HG03432 (cell line): Measurements from ENCODE around the gene TBCC.
"Not testable (repeated sequence)": the region's sequence is repeated elsewhere in the genome, so short reads cannot be mapped to it uniquely, and the experiment has no call there.

Experiments used
- ATAC-seq: cut with Tn5 transposase; IDR thresholded peaks from one replicate; pipeline ENCODE4 v1.9.1; 2021; ENCODE audit warnings: mild to moderate bottlenecking, moderate library complexity; ENCODE audit not compliant: unreplicated experiment

Gene TBCC

DNA sequence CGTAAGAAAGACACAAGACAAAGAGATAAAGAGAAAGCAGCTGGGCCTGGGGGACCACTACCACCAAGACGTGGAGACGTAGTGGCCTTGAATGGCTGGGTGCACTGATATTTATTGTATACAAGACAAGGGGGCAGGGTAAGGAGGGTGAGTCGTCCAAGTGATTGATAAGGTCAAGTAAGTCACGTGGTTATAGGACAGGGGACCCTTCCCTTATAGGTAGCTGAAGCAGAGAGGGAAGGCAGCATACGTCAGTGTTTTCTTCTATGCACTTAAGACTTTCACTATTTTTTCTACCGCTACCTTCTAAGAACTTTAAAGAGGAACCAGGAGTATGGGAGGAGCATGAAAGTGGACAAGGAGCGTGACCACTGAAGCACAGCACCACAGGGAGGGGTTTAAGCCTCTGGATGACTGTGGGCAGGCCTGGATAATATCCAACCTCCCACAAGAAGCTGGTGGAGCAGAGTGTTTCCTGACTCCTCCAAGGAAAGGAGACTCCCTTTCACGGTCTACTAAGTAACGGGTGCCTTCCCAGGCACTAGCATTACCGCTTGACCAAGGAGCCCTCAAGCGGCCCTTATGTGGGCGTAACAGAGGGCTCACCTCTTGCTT, 11.9 kb downstream of the TBCC start:
- ATAC-seq: not testable (repeated sequence)

DNA sequence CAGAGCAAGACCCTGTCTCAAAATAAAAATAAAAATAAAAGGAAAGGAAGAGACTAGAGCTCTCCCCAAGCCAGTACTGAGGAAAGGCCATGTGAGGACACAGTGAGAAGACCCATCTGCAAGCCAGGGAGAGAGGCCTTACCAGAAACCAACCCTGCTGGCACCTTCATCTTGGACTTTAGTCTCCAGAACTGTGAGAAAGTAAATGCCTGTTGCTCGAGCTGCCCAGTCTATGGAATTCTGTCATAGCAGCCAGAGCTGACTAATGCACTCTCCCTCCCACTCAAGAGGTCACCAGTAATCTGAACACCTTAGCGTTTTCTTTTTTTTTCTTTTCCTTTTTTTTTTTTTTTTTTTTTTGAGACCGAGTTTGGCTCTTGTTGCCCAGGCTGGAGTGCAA, 16.2 kb downstream of the TBCC start:
- ATAC-seq: no peak

DNA sequence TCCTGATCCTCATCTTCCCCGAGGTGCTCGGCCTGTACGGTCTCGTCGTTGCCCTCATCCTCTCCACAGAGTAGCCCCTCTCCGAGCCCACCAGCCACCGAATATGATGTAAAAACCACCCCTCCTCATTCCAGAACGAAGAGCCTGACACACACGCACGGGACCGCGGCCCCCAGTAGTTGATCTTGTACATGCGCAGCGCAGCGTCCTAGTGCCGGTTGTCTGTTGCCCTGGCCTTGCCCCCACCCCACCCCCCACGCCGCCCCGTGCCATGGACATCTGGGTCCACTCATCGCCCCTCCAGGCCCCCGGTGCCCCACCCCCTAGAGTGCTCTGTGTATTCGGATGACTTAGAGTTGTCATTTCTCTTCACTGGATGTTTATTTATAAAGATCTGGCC, 18.3 kb downstream of the TBCC start:
- ATAC-seq: no peak

DNA sequence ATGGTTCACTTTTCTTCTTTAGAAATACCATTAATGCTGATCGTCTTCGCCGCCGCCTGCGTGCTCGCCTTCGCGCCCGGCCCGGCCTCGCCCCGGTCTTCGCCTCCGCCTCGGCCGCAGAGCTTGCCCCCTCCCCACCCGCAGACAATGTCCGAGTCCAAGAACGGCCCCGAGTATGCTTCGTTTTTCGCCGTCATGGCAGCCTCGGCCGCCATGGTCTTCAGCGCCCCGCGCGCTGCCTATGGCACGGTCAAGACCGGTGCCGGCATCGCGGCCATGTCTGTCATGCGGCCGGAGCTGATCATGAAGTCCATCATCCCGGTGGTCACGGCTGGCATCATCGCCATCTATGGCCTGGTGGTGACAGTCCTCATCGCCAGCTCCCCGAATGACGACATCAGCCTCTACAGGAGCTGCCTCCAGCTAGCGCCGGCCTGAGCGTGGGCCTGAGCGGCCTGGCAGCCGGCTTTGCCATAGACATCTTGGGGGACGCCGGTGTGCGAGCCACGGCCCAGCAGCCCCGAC, 18.8 kb downstream of the TBCC start:
- no peak for ATAC-seq

DNA sequence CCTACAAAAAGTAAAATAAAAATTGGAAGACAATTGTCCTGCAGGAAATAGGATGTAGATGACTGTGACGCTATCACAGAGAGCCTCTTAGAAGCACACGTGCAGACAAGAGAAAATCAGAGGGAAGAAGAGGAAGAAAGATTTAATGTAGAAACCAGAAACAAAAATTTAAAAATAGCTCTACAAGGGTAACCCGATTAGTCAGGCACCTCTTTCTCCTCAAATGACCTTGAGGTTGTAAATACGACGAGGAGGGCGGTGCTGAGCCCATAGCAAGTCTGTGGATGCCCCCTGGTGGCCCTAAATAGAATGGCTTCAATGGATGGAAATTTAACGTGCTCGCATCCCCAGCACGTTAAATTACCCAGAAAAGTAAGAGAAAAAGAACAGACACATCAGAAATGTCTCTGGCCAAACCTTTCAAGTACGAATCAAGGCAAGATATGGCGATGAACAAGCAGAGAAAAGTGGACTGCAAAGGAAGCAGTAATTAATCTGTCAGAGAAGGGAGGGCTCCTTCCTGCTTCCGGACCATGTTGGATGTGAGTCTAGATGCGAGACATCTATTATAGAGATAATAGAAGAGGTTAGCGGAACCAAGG, 19.3 kb downstream of the TBCC start:
- peak; percentile 67 for ATAC-seq

DNA sequence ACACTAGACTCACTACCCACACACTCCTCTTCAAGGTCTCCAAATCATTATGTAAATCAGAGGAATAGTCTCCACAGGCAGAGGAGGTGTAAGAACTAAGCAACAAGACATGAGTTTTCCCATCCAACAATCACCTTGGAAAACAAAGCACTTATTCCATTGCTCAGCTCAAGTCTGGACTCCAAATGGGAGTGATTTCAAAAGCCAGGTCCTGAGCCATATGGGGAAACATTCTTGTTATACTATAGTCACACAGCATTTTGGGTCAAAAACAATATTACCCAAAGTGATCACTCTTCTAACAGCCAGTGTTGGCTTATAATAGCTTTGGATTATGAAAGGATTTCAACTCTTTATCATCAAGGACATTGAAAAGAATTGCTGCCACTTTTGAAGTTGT, 19.9 kb downstream of the TBCC start:
- no peak for ATAC-seq

DNA sequence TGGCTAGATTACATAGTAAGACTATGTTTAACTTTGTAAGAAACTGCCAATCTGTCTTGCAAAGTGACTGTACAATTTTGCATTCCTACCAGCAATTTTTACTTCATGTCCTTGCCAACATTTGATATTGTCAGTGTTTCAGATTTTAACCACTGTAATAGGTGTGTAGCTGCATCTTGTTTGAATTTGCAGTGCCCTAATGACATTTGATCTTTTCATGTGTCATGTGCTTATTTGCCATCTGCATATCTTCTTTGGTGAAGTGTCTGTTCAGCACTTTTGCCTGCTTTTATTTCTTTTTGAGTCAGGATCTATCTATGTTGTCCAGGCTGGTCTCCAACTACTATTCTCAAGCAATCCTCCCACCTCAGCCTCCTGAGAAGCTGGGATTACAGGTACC, 21.1 kb downstream of the TBCC start:
- no peak for ATAC-seq

DNA sequence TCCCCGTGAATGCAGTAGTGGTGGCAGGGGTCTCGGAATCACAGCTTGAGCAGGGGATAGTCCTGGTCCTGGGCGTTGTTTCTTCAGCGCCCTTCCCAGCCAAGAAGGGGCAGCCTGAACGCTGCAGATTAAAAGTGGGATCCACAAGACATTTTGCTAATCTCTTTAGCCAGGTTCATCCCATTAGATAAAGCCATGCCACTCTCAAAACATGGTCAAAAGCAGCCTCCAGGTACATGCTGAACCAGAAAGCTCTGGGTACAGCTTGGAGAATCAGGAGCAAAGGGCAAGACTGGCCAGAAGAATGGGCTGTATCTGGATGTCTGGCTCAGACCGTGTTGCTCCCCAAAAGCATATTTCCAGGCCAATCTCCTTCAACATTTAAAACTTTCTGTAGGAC, 23.4 kb downstream of the TBCC start, which contains the start of gene PRPH2:
Gene PRPH2, minus strand, starts transcription at position 101 of the 400 bp plus-strand sequence. CDS start 263 bp downstream, outside the sequence.
- ATAC-seq: no peak

DNA sequence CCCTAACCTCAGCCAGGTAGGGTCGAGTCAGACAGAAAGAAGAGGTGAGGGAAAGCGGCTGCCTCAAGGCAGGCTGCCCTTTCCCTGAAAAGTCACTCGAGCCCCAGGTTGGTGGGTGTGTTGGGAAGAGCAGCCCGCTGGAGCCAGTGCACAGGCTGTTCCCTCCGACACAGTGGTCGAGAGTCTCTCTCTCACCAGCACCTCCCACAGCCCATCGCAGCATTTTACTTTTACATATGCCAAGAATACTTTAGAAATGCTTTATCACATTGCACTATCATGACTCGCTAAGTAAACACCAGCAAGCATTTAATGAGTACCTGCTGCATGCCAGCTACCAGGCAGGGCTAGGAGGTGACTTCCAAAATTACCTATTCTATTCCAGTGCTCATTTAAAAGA, 25.2 kb downstream of the TBCC start:
- no peak for ATAC-seq

DNA sequence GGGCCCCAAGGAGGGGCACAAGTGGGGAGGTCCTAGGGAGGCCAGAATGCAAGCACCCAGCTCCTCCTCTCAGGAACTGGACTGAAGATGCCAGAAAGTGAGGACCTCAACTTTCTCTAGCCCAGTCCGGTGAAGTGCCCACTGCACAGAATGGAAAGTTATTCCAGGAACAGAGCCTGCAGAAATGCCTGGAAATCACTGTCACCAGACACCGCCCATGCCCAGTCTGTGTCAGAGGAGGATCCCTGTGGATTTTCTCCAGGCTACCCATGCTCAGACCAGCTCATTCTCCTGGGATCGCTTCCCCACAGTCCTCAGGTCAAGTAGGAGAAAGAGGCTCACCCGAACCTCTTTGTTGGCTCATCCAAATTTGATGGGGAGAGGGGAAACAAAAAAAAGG, 30.0 kb downstream of the TBCC start:
- ATAC-seq: no peak

DNA sequence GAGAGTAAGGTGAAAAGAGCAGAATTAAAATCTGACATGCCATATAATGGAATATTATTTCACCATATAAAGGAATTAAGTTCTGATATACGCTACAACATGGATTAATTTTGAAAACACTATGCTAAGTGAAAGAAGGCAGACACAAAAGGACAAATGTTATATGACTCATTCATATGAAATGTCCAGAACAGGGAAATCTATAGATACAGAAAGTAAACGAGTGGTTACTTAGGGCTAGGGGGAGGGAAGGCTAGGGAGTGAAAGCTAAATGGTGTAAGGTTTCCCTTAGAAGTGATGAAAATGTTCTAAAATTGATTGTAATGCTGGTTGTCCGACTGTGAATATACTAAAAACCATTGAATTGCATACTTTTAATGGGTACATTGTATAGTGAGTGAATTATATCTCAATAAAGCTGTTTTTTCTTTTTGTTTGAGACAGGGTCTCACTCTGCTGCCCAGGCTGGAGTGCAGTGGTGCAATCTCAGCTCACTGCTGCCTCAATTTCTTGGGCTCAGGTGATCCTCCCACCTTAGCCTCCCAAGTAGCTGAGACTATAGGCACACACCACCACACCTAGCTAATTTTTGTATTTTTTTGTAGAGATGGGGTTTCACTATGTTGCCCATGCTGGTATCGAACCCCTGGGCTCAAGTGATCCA, 31.7 kb downstream of the TBCC start:
- no peak for ATAC-seq

DNA sequence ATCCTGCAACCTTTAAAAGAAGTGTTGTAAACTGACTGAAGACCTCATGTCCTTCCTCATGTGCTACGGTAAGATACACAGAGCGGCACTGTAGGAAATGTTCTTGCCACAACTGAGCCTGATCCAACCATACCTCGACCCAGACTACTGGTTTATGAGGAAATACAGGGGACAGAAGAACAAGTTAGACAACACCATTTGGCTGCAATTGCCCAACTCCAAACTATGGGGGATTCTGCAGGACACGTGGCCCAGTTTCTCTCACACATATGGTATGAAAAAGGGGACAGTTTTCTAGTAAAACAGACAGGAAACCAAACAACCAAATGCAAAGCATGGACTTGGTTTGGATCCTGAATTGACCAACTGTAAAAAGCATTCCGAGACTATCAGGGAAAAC, 34.0 kb downstream of the TBCC start:
- ATAC-seq: no peak

DNA sequence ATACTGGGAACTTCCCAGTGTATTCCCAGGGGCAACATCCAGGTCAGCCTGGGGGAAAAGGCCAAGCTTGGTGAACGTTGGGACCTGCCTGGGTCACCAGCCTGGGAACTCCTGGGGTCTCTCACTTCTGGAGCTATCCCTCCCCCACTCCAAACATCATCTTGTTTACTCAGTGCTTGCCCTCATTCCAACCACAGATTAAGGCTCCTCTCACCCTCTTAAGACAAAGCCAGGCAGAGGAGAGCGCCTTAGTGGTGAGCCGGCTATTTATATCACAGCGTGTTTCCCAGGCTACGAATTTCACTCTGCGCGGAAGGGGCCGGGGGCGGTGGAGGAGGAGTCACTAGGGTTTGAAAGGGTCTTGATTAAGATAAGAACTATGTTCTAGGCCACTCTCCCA, 35.6 kb downstream of the TBCC start:
- ATAC-seq: no peak

DNA sequence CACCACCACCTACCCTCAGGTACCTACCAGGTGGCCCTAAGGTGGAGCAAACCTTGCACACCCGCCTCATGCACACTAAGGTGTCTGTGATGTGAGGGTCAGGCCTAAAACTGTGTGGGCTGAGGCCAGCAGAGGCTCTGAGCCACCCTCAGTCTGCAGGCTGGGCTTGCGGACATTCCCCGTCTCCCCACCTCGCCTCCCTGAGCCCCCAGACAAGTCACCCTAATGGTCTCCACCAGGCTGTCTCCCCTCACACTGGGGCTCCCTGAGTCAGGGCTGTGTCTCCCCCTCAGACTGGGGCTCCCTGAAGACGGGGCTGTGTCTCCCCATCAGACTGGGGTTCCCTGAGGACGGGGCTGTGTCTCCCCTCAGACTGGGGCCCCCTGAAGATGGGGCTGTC, 36.0 kb downstream of the TBCC start:
- ATAC-seq: no peak

DNA sequence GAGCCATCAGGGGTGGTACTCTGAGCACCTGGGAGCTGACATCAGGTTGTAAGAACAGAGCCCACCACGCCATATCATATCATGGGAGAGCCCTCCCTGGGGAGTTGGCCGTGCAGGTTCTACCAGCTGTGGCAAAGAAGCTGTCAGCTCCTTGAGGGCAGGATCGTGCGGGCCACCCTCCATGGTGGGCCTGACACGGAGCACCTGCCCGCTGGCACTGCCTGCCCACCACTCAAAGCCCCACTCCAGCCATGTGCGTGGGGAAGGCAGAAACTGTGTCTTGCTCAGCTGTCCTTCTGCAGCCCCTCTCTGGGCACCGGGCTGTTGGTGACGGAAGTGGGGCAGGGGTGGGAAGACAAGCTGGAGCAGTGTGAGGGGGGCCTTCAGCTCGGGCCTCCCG, 37.8 kb downstream of the TBCC start:
- no peak for ATAC-seq

DNA sequence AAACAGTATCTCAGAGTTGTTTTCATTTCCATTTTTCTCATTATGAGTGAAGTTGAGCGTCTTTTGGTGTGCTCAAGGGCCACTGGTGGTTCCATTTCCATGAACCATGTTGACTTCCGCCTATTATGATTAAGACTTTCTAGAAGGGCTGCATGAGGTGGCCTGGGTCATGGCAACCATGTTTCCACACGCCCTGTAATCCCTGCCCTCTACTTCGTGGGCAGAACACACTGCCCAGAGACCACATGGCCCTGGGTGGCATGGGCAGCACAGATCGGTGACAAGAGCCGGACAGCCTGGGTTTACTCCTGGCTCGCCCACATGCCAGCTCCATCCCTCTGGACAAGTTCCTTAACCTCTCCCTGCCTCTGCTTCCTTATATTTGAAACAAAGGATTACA, 38.3 kb downstream of the TBCC start:
- no peak for ATAC-seq

DNA sequence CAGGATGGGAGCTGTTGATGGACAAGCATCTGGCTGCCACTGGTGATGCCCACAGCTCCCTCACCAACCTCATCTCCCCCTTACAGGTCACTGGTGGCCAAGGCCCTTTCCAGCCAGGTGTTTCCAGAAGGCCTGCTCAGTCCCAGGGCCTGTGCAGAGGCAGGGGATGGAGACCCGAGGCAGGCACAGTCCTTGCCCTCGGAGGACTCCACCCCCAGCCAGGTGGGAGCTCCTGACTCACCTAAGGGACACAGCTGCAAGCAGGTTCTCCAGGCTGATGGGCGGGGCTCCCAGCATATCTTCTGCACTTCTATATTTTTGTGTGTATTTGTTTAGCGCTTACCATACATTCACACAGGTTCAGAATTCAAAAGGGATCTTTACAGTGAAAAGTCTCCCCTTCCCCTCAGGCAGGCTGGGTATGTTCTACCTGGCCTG, 40.9 kb downstream of the TBCC start:
- ATAC-seq: no peak

DNA sequence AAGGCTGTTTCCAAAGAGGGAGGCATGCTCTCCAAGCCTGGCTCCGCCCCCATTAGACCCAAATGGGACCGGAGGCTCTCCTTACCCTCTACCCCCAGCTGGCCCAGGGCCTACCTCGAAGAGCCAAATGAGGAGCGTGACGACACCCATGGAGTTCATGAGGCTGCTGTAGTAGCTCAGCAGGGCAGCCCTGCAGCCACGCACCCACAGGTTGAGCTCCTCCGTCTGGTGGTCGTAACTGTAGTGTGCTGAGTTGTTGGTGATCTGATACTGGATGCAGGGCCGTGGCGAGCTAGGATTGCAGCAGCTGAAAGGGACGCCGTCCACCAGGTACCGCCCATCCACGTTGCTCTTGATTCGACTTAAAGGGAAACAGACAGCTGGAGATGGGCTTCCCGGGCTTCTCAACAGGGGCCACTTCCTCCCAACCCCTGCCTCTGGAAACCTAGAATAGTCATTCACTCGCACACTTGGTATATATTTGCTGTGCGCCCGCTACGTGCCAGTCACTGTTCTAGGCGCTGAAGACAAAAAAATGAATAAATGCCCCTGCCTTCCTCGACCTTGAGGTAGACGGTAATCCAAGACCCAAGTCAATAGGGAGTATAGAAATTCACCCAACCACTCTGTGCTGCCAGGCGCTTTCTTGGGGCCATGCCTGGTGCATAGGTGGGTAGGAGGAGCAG, 41.5 kb downstream of the TBCC start:
- ATAC-seq: no peak

DNA sequence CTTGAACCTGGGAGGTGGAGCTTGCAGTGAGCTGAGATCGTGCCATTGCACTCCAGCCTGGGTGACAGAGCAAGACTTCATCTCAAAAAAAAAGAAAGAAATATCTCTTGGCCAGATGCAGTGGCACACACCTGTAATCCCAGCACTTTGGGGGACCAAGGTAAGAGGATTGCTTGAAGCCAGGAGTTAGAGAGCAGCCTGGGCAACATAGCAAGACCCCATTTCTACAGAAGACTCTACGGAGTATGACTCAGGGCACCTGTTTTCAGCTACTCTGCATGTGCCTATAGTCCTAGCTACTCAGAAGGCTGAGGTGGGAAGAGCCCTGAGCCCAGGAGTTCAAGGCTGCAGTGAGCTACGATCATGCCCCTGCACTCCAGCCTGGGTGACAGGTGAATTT, 43.1 kb downstream of the TBCC start:
- ATAC-seq: not testable (repeated sequence)

DNA sequence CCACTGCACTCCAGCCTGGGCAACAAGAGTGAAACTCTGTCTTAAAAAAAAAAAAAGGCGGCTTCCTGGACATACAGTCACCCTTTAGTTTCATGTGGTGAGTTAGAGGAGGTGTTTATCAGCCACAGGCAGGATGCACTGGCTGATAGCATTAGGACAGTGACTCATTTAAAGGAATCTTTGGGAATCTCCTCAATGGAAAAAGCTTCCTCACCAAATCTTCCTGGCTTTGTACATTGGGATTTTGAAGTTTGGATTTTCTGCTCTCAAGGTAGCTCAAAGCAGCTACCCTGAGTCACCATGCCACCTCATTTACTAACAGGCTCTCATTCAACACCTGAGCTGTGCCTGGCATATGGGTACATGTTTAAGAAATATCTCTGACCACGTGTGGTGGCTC, 43.7 kb downstream of the TBCC start:
- no peak for ATAC-seq

DNA sequence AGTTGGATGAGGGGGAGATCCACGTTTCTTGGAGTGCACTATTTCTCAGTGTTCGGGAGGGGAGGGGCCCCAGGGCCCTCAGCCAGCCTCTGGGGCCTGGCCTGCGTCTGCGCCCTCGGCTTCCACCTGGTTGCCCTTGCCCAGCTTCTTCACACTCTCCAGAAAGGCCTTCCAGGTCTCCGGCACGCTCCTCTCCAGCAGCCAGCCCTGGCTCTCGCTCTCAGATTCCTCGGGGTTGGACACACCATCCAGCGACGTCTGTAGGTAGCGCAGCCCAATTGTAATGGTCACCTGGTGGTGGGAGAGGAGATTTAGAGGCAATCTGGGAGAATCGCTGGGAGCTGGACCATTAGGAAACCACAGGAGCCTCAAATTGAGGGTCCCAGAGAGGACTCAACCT, 47.7 kb downstream of the TBCC start:
- ATAC-seq: no peak

DNA sequence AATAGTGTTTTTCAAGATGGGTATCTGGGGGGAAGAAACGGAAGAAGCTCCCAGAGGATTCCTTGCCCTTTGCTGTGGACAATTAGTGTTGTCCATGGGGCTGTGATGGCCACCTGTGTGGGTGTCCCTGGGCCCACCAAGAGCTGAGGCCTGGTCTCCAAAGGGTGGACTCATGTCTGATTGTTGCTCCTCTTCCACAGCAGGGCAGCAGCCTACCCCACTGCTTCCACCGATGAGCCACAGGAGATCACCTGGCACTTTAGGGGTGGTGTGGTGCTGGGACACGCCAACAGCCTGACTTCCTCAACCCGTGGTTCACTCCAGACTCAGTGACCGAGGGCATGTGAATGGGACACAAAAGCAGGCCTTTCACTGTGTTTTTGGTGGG, 48.6 kb downstream of the TBCC start:
- no peak for ATAC-seq
